Body of pancreas (tissue), 4 donors: ENCODE measurements around the gene SMIM35. TPM values are rescaled to one million over a fixed set of nuclear protein-coding genes. Genes with fewer than 3 reads are reported as not detected.

Experiments
- ATAC-seq: fragments of 150-250 bp; one replicate; pipeline ENCODE4 v1.9.1; 2016
- DNase-seq, 4 donors: peaks; one replicate each; pipeline ENCODE4 v3.0.0-alpha.2; 2019
- H3K27ac ChIP-seq, 4 donors: fragments of 200-600 bp; sonication (generic); 1 replicate in 3 of 4; 2 replicates in 1 of 4; pipeline versions ENCODE4 v1.5.1 to v1.6.1; 2016 to 2019; ENCODE audit warnings: mild to moderate bottlenecking in 1 of 4, mixed read lengths in 1 of 4, moderate library complexity in 1 of 4
- H3K27me3 ChIP-seq, 2 donors: fragments of 200-600 bp; sonication (generic); one replicate each; pipeline ENCODE4 v1.6.0; 2016; ENCODE audit warnings: mild to moderate bottlenecking in 1 of 2
- H3K36me3 ChIP-seq, 2 donors: fragments of 200-600 bp; sonication (generic); replicated peaks in 1 of 2; 2 replicates each; pipeline ENCODE4 v1.5.1; 2016; ENCODE audit warnings: low read depth in 2 of 2; ENCODE audit not compliant: insufficient read depth in 1 of 2
- H3K4me1 ChIP-seq: fragments of 200-600 bp; sonication (generic); one replicate; pipeline ENCODE4 v1.6.0; 2016
- H3K4me3 ChIP-seq, 2 donors: fragments of 200-600 bp; sonication (generic); 1 replicate in 1 of 2; 2 replicates in 1 of 2; pipeline ENCODE4 v1.5.1; 2016 to 2019
- H3K9me3 ChIP-seq, 3 donors: fragments of 200-600 bp; sonication (generic); 1 replicate in 2 of 3; 2 replicates in 1 of 3; pipeline ENCODE4 v1.5.1; 2016
- POLR2A ChIP-seq, 3 donors: fragments of 450-650 bp; IDR thresholded peaks; one replicate each; pipeline ENCODE4 v1.6.1; 2016; ENCODE audit warnings: antibody characterized with exemption in 3 of 3, mild to moderate bottlenecking in 2 of 3
- WGBS, 2 donors: methylation state at CpG; one replicate each; pipeline ENCODE4 v1.1.5; 2017; 5-methylcytosine and 5-hydroxymethylcytosine counted together
- intact Hi-C: fragments of 100-400 bp; cut with DNase I; formaldehyde crosslinking; loops from one replicate; pipeline ENCODE4 v1.15.1; 2023
- total RNA-seq, 2 donors: library from RNA; depleted of rRNA; stranded (reverse); fragments of >200 nt; gene quantifications; one replicate each; pipeline ENCODE4 v1.1.0, GENCODE V29; 2016
- TF ChIP-seq, protein P1 (sequence below), 7 experiments: fragments of 450-650 bp in 4 of 7; fragments of 200-600 bp in 3 of 7; sonication (generic) in 3 of 7; IDR thresholded peaks; one replicate each; pipeline ENCODE4 v1.5.1; 2016 to 2019; ENCODE audit warnings: antibody characterized with exemption in 7 of 7

SMIM35 gene
- total RNA-seq, 2 donors from 2014 or later, result not detected

DNA sequence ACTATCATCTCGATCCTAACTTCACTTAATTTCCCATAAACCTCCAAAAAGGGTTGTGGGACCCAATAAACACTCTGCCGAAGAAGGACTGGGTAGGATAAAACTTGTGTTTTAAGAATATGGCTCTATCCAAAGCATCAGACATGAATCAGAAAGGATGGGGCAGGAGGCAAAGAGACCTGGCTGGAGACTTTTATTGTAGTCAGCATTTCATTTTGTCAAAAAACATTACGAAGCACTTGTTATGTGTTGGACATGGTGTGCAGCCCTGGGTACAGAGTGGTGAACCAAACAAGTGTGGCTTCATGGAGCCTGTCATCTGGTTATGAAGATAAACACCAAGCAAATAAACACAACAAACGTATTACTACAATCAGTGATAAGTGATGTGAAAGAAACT is 83.3 kb downstream of the SMIM35 start:
- ATAC-seq (no peak), DNase-seq (no peak)
- Histone ChIP-seq H3K27ac (no peak overlapping the region), H3K36me3 (no peaks in the 10 kb centered on the region), H3K27me3 (no peaks in the 10 kb centered on the region), H3K9me3 (no peaks in the 10 kb centered on the region), H3K4me1 (no peaks in the 10 kb centered on the region), H3K4me3 (no peak overlapping the region)
- intact Hi-C loops, result no loop called here
- no peak for TF ChIP-seq POLR2A (IDR thresholded peaks at IDR 0.05)
- TF ChIP-seq, protein P1, sequence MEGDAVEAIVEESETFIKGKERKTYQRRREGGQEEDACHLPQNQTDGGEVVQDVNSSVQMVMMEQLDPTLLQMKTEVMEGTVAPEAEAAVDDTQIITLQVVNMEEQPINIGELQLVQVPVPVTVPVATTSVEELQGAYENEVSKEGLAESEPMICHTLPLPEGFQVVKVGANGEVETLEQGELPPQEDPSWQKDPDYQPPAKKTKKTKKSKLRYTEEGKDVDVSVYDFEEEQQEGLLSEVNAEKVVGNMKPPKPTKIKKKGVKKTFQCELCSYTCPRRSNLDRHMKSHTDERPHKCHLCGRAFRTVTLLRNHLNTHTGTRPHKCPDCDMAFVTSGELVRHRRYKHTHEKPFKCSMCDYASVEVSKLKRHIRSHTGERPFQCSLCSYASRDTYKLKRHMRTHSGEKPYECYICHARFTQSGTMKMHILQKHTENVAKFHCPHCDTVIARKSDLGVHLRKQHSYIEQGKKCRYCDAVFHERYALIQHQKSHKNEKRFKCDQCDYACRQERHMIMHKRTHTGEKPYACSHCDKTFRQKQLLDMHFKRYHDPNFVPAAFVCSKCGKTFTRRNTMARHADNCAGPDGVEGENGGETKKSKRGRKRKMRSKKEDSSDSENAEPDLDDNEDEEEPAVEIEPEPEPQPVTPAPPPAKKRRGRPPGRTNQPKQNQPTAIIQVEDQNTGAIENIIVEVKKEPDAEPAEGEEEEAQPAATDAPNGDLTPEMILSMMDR (IDR thresholded peaks at IDR 0.05), result no peak
- 64 to 68% methylated on average over 4 of the region's 4 CpGs for WGBS, 2 donors

DNA sequence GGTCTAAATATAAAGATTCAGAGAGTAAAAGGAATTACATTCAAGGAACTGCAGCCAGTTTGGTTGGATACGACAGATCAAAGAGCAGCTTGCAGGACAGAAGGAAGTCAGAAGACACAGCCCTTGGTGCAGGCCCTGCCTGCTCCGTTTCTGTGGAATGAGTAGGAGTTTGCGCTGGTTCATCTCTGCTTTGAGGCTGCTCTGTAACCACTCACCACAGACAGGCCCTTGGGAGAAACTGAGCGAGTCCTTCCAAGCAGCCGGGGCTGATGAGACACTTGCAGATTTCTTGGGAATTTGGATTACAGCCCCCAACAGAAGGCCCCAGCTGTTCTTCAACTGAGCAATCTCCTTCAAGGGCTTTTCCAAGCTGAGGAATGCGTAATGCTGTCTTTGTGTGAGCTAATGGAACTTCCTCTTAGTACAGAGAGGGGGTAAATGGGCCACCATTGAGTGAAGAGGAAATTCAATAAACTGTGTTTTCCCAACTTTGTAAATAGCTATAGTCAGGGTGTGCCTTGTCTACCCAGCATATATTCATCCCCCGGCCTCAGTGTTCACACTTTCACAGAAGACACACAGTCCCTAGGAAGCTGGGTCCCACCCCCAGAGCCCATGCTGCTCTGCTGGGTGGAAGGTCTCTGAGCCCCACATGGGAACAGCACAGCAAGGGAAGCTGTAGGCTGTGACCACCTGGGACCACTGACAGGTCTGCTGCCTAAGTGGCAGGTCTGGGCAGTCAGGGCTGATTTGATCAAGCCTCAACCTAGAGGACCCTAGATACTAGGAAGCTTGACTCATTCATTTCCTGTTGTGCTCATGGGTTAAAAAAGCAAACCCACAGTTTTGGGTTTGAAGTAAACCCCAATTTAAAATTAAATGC is 84.0 kb downstream of the SMIM35 start:
- TF ChIP-seq, protein P1 (IDR thresholded peaks at IDR 0.05), result no peak
- TF ChIP-seq POLR2A (IDR thresholded peaks at IDR 0.05), result peak in 1 of 3 donors; percentile 18
- Histone ChIP-seq H3K27ac (peak overlapping the region in 2 of 4 donors; percentile 39 to 51), H3K4me1 (no peaks in the 10 kb centered on the region), H3K27me3 (no peaks in the 10 kb centered on the region), H3K36me3 (no peaks in the 10 kb centered on the region), H3K9me3 (no peaks in the 10 kb centered on the region), H3K4me3 (no peak overlapping the region)
- intact Hi-C loops, result no loop called here
- DNase-seq, result peak in 3 of 4 donors; percentile 32 to 68 (median 32)
- ATAC-seq, result peak; percentile 52
- 77 to 80% methylated on average over 7 of the region's 7 CpGs for WGBS, 2 donors

DNA sequence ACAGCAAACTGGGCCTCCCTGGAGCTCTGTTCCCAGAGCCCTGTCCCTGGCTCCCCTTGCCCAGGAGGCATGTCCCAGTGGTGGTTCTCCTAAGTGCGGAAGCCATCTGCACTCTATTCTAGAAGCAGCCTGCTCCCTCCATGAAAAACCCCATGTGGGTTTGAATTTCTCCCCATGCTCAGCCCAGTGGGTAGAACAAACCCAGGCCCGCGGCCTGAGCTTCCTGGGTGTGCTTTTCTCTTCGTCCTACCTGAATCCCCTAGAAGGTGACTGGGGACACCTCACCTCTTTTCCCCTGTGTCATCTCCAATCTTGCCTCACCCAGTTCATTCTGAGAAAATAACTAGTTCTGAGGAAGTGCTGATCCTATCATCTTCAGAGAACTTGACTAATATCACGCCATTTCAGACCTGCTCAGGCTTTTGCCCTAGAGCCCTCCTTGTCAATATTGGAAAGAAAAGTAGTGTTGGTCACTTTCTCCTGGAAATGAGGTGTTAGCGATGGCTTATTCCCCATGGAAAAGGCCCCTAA is 84.7 kb downstream of the SMIM35 start:
- DNase-seq, result no peak
- Histone ChIP-seq H3K27me3 (no peaks in the 10 kb centered on the region), H3K9me3 (no peaks in the 10 kb centered on the region), H3K4me3 (no peak overlapping the region), H3K36me3 (no peaks in the 10 kb centered on the region), H3K4me1 (no peaks in the 10 kb centered on the region), H3K27ac (peak overlapping the region in 1 of 4 donors; percentile 51)
- TF ChIP-seq, protein P1 (IDR thresholded peaks at IDR 0.05), result no peak
- no peak for TF ChIP-seq POLR2A (IDR thresholded peaks at IDR 0.05)
- WGBS, 2 donors, result 80 to 85% methylated on average over 6 of the region's 6 CpGs
- no peak for ATAC-seq
- intact Hi-C loops, result no loop called here

DNA sequence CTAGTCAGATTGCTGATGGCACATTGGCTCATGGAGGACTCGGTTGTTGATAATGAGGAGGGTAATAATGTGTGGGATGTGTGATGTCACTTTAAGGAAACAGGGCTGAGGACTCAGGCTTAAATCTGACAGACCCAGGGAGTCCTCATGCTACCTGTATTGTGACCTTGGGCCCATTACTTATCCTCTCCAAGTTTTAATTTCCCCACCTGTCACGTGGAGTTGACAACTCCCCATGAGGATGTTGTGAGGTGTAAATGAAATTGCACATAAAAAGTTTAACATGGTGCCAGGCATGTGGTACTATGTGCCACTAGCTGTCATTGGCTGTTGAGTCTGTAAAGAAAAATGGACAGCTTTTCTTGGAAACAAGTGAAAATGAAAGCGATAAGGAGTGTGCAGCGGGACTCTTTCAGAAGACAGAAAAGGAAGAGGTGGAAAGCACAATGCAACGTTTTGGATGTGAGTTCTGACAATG is 85.2 kb downstream of the SMIM35 start:
- WGBS, 2 donors, result 61 to 62% methylated on average over 5 of the region's 5 CpGs
- peak overlapping the region in 1 of 4 donors; percentile 51 for H3K27ac ChIP-seq
- H3K9me3 ChIP-seq, result no peaks in the 10 kb centered on the region
- no peak overlapping the region for H3K4me3 ChIP-seq
- intact Hi-C loops, result no loop called here
- H3K4me1 ChIP-seq, result no peaks in the 10 kb centered on the region
- TF ChIP-seq POLR2A (IDR thresholded peaks at IDR 0.05), result no peak
- TF ChIP-seq, protein P1 (IDR thresholded peaks at IDR 0.05), result no peak
- H3K36me3 ChIP-seq, result no peaks in the 10 kb centered on the region
- DNase-seq (no peak), ATAC-seq (no peak)
- no peaks in the 10 kb centered on the region for H3K27me3 ChIP-seq
